ENCODE data around the gene MOGAT1. TPM values are rescaled to one million over a fixed set of nuclear protein-coding genes. Genes with fewer than 3 reads are reported as not detected.

Gene MOGAT1
- total RNA-seq, 1 donor from 2014 or later, result not detected

Other genes with a start within 250 kb of the MOGAT1 start
- 0.82 TPM for gene SGPP2, start 247.1 kb upstream of the MOGAT1 start, total RNA-seq
- 35.5 TPM for gene FARSB, start 15.6 kb upstream of the MOGAT1 start, total RNA-seq
- 250 TPM for gene ACSL3, start 189.4 kb downstream of the MOGAT1 start, total RNA-seq